Mesodermal cell (in vitro differentiated cells): ENCODE data around the gene CCL17.

Source experiments
- H3K27ac ChIP-seq: 2 replicates; pipeline ENCODE4 v1.7.0; 2013; ENCODE audit warnings: mild to moderate bottlenecking, low read depth, low read length, moderate library complexity; ENCODE audit not compliant: severe bottlenecking
- H3K36me3 ChIP-seq: 2 replicates; pipeline ENCODE4 v1.7.1; 2013; ENCODE audit warnings: mild to moderate bottlenecking, low read length, moderate library complexity; ENCODE audit not compliant: control insufficient read depth, insufficient read depth
- H3K4me1 ChIP-seq: one replicate; pipeline ENCODE4 v1.7.1; 2013; ENCODE audit warnings: mild to moderate bottlenecking, low read length; ENCODE audit not compliant: insufficient read depth, control insufficient read depth, poor library complexity, severe bottlenecking
- H3K4me3 ChIP-seq: 2 replicates; pipeline ENCODE4 v1.7.0; 2013; ENCODE audit warnings: low read length, control low read depth, mild to moderate bottlenecking; ENCODE audit not compliant: insufficient read depth, poor library complexity, severe bottlenecking; ENCODE audit errors: extremely low read depth
- H3K9me3 ChIP-seq: 2 replicates; pipeline ENCODE4 v1.7.1; 2013; ENCODE audit warnings: mild to moderate bottlenecking, low read length, moderate library complexity; ENCODE audit not compliant: control insufficient read depth
- WGBS, 2 experiments: methylation state at CpG; one replicate each; pipeline ENCODE4 v1.1.5; 2013; ENCODE audit warnings: missing lambda C conversion rate in 2 of 2; ENCODE audit not compliant: insufficient coverage in 2 of 2; 5-methylcytosine and 5-hydroxymethylcytosine counted together

CCL17 gene

DNA sequence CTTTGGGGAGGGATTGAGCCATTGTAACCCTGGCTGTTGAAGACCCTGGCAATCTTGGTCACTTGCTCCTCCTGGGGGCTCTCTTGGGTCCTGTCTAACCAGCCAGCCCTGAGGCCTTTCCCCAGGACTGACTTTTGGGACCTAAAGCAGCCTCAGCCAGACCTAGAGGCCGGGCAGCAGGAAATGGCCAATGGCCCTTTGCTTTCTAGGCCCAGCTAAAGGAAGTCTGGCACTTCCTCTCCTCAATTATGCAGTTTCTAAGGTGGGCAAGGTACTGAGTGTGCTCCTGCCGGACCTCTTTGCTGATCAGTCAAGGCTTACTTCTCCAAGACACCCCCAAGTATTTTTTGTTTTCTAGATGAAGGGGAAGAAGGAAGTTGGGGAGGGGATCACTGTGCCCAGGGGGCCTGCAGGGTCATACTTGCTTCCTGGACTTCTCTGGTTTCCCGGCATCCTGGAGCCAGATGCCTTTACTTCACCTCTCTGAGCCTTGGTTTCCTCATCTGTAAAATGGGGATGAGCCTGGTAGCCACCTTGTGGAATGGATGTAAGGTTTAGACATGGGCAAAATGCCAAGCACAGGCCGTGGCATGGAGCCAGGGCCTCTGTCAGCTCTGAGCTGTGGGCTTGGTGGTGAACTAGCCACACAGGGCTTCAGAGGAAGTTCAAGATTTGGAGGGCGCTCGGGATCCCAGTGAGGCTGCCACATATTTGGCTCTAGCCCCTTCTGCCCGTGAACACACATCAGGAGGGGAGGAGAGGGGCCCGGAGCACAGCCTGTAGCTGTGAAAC is 23.7 kb upstream of the CCL17 start:
- Histone ChIP-seq H3K4me3 (no peak overlapping the region), H3K27ac (no peak overlapping the region), H3K4me1 (peaks cover 26% of the 10 kb centered on the region), H3K9me3 (no peaks in the 10 kb centered on the region), H3K36me3 (no peaks in the 10 kb centered on the region)
- WGBS, 2 experiments: 89 to 100% methylated on average over 5 to 6 of the region's 8 CpGs

DNA sequence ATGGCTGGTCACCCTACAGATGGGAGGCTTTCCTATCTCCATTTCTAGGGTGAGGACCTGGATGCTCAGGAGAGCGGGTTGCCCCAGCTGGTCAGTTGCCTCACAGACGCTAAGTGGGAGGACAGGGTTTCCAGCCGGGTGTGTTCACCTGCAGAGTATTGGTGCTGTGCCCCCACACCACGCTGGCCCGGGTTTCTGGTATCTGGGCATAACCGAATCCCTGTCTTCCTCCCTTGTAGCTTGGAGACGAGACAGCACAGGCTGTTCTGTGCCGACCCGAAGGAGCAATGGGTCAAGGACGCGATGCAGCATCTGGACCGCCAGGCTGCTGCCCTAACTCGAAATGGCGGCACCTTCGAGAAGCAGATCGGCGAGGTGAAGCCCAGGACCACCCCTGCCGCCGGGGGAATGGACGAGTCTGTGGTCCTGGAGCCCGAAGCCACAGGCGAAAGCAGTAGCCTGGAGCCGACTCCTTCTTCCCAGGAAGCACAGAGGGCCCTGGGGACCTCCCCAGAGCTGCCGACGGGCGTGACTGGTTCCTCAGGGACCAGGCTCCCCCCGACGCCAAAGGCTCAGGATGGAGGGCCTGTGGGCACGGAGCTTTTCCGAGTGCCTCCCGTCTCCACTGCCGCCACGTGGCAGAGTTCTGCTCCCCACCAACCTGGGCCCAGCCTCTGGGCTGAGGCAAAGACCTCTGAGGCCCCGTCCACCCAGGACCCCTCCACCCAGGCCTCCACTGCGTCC is 22.6 kb upstream of the CCL17 start:
- 94 to 96% methylated on average over 32 to 33 of the region's 35 CpGs for WGBS, 2 experiments
- Histone ChIP-seq H3K9me3 (no peaks in the 10 kb centered on the region), H3K4me1 (peaks cover 23% of the 10 kb centered on the region), H3K4me3 (no peak overlapping the region), H3K36me3 (no peaks in the 10 kb centered on the region), H3K27ac (no peak overlapping the region)

DNA sequence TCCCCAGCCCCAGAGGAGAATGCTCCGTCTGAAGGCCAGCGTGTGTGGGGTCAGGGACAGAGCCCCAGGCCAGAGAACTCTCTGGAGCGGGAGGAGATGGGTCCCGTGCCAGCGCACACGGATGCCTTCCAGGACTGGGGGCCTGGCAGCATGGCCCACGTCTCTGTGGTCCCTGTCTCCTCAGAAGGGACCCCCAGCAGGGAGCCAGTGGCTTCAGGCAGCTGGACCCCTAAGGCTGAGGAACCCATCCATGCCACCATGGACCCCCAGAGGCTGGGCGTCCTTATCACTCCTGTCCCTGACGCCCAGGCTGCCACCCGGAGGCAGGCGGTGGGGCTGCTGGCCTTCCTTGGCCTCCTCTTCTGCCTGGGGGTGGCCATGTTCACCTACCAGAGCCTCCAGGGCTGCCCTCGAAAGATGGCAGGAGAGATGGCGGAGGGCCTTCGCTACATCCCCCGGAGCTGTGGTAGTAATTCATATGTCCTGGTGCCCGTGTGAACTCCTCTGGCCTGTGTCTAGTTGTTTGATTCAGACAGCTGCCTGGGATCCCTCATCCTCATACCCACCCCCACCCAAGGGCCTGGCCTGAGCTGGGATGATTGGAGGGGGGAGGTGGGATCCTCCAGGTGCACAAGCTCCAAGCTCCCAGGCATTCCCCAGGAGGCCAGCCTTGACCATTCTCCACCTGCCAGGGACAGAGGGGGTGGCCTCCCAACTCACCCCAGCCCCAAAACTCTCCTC is 21.9 kb upstream of the CCL17 start:
- no peaks in the 10 kb centered on the region for H3K9me3 ChIP-seq
- peaks cover 16% of the 10 kb centered on the region for H3K4me1 ChIP-seq
- no peak overlapping the region for H3K27ac ChIP-seq
- H3K36me3 ChIP-seq: no peaks in the 10 kb centered on the region
- no peak overlapping the region for H3K4me3 ChIP-seq
- WGBS, 2 experiments: 97 to 98% methylated on average over 9 to 12 of the region's 16 CpGs

DNA sequence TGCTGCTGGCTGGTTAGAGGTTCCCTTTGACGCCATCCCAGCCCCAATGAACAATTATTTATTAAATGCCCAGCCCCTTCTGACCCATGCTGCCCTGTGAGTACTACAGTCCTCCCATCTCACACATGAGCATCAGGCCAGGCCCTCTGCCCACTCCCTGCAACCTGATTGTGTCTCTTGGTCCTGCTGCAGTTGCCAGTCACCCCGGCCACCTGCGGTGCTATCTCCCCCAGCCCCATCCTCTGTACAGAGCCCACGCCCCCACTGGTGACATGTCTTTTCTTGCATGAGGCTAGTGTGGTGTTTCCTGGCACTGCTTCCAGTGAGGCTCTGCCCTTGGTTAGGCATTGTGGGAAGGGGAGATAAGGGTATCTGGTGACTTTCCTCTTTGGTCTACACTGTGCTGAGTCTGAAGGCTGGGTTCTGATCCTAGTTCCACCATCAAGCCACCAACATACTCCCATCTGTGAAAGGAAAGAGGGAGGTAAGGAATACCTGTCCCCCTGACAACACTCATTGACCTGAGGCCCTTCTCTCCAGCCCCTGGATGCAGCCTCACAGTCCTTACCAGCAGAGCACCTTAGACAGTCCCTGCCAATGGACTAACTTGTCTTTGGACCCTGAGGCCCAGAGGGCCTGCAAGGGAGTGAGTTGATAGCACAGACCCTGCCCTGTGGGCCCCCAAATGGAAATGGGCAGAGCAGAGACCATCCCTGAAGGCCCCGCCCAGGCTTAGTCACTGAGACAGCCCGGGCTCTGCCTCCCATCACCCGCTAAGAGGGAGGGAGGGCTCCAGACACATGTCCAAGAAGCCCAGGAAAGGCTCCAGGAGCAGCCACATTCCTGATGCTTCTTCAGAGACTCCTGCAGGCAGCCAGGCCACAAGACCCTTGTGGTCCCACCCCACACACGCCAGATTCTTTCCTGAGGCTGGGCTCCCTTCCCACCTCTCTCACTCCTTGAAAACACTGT is 21.0 kb upstream of the CCL17 start:
- Histone ChIP-seq H3K9me3 (no peaks in the 10 kb centered on the region), H3K27ac (peak overlapping the region; percentile 60), H3K4me1 (peaks cover 15% of the 10 kb centered on the region), H3K36me3 (no peaks in the 10 kb centered on the region), H3K4me3 (no peak overlapping the region)
- 66 to 78% methylated on average over 6 of the region's 8 CpGs for WGBS, 2 experiments

DNA sequence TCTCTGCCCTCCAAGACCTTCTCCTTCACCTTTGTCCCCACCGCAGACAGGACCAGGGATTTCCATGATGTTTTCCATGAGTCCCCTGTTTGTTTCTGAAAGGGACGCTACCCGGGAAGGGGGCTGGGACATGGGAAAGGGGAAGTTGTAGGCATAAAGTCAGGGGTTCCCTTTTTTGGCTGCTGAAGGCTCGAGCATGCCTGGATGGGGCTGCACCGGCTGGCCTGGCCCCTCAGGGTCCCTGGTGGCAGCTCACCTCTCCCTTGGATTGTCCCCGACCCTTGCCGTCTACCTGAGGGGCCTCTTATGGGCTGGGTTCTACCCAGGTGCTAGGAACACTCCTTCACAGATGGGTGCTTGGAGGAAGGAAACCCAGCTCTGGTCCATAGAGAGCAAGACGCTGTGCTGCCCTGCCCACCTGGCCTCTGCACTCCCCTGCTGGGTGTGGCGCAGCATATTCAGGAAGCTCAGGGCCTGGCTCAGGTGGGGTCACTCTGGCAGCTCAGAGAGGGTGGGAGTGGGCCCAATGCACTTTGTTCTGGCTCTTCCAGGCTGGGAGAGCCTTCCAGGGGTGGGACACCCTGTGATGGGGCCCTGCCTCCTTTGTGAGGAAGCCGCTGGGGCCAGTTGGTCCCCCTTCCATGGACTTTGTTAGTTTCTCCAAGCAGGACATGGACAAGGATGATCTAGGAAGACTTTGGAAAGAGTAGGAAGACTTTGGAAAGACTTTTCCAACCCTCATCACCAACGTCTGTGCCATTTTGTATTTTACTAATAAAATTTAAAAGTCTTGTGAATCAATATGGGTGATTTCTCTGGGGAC is 20.1 kb upstream of the CCL17 start:
- Histone ChIP-seq H3K4me1 (peaks cover 12% of the 10 kb centered on the region), H3K27ac (peak overlapping the region; percentile 60), H3K36me3 (no peaks in the 10 kb centered on the region), H3K9me3 (no peaks in the 10 kb centered on the region), H3K4me3 (no peak overlapping the region)
- WGBS, 2 experiments: 92 to 96% methylated on average over 6 to 8 of the region's 11 CpGs

DNA sequence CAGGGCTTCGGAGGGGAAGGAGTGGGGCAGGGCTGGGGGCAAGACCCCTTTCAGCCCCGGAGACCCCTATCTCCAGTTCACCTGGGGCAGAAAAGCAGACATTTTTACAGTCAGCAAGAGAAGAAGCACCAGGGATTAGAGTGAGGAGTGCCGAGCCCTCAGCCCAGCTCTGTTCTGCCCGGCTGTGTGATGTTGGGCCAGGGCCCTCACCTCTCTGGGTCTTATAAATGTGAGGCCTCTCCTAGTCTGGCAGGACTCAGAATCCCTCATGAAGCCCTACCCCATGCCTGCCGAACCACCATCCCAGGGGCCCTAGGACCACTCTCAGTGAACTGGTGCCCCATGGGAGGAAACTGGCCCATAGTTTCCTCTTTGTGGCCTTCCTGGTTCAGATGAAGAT is 19.5 kb upstream of the CCL17 start:
- Histone ChIP-seq H3K9me3 (no peaks in the 10 kb centered on the region), H3K4me1 (peaks cover 12% of the 10 kb centered on the region), H3K4me3 (no peak overlapping the region), H3K27ac (no peak overlapping the region), H3K36me3 (no peaks in the 10 kb centered on the region)
- 83 to 86% methylated on average over 4 to 5 of the region's 5 CpGs for WGBS, 2 experiments

DNA sequence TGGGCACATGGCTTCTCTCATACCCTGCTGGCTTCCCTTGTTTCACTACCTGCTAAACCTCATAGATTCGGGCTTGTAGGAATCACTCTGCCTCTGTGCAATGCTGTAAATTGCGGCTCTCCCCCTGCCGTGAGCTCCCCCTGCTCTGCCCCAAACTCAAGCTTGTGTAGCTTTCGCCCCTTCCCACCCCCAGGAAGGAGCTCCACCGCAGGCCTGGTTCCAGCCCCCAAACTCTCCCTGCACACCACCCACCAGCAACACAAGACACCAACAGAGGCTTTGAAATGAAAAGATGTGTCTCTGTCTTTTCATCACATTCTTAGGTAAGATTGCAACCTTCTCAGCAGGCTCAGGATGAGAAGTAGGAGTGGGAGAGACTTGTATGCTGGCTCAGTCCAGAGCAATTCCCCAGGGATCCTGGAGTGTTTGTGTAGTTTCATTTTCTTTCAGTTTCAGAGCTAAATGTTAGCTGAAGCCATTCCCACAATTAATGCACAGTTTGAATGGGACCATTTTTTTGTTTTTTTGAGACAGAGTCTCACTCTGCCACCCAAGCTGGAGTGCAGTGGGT is 18.1 kb upstream of the CCL17 start:
- Histone ChIP-seq H3K27ac (no peak overlapping the region), H3K4me3 (no peak overlapping the region), H3K4me1 (peaks cover 12% of the 10 kb centered on the region), H3K36me3 (no peaks in the 10 kb centered on the region), H3K9me3 (no peaks in the 10 kb centered on the region)
- 63 to 84% methylated on average over 1 to 4 of the region's 5 CpGs for WGBS, 2 experiments

DNA sequence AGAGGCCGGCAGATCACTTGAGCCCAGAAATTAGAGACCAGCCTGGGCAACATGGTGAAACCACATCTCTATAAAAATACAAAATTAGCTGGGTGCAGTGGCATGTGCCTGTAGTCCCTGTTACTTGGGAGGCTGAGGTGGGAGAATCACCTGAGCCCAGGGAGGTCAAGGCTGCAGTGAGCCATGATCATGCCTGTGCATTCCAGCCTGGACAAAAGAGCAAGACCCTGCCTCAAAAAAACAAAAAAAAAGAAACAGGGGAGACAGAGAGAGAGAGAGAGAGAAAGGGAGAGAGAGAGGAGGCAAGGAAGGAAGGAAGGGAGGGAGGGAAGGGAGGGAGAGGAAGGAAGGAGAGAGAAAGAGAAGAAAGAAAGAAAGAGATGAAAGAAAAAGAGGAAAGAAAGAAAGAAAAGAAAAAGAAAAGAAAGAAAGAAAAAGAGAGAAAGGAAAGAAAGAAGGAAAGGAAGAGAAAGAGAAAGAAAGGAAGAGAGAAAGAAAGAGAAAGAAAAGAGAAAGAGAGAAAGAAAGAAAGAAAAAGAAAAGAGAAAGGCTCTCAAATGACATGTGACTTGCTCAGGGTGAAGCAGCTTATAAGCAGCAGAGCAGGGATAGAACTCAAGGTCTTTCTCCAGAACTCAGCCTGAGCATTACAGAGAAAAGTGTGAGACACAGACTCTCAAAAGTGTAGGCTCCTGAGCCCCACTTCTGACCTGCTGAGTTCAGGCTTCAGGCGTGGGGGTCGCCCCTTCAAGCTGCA is 16.8 kb upstream of the CCL17 start:
- Histone ChIP-seq H3K4me3 (no peak overlapping the region), H3K4me1 (peaks cover 12% of the 10 kb centered on the region), H3K9me3 (no peaks in the 10 kb centered on the region), H3K27ac (no peak overlapping the region), H3K36me3 (no peaks in the 10 kb centered on the region)
- WGBS, 2 experiments: 76 to 79% methylated on average over 3 of the region's 3 CpGs
